Stimulated activated naive CD8-positive, alpha-beta T cell treated with anti-CD3 and anti-CD28 coated beads, Interleukin-15, Interleukin-2, amounts not matched to agents 100 U/mL and 50 U/mL, for 24 hours (primary cell): ENCODE measurements around the gene CDKAL1.

Experiments
- ATAC-seq: fragments of 150-1000 bp; cut with Tn5 transposase; one replicate; pipeline ENCODE4 v1.10.0; 2021
- DNase-seq: peaks from one replicate; pipeline ENCODE4 v3.0.0; 2021

CDKAL1 gene

GRCh38 chr6:20678831-20679352 is 144.6 kb downstream of the CDKAL1 start:
- DNase-seq (no peak), ATAC-seq (no peak)

DNA sequence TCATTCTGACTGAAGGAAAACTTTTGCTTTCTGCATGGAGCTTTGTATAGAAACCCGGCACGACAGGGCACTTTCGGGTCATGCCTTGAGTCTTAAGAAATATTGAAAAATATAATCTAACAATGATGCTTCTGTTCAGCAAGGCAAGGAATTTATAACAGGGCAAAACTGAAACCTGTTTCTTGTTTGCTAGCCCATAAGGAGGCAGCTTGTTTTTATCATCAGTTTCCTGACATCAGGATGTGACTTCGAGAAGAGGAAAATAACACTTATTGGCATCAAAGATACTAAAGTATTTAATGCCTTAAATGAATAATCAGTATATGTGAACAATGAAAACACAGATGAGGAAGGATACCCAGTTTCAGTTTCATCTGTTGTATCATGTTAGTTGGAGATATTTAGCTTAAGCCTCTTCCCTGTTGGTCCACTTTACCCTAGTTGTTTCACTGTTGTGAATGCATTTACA is 146.5 kb downstream of the CDKAL1 start:
- DNase-seq (no peak), ATAC-seq (peak; percentile 68)

DNA sequence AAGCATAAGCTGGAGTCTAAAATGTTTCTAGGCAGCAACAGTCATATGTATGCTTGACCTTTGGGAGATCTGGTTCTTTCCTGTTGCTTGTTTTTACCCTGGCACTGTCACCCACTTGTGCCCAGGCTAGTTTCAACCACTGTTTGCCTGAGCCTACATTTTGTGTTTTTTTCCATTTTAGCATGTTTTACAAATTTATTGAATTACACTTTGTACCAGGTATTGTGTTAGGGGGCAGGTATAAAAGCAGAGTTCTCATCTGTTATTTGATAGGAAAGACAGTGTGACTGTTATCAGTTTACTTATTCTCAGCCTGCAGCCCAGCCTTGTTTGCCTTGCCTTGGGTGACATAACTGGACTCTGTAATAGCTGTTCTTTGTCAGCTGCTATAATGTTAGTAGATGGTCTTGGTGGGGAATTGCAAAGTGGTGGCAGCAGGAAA is 147.0 kb downstream of the CDKAL1 start:
- ATAC-seq (peak; percentile 81), DNase-seq (no peak)

DNA sequence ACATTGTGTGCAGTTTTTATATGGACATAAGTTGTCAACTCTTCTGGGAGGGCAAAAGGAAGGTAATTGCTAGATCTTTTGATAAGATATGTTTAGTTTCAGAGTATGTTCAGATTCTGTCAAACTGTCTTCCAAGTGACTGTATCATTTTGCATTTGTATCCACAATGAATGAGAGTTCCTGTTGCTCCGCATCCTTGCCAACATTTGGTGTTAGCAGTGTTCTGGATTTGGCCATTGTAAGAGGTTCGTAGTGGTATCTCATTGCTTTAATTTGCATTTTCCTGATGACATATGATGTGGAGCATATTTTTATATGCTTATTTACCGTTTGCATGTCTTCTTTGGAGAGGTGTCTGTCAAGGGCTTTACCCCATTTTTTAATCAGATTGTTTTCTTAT is 150.2 kb downstream of the CDKAL1 start:
- ATAC-seq = no peak
- no peak for DNase-seq

- DNase-seq (no peak), ATAC-seq (no peak)
Observed at GRCh38 chr6:20686142-20686541, 151.9 kb downstream of the CDKAL1 start.

GRCh38 chr6:20687494-20687893 is 153.2 kb downstream of the CDKAL1 start:
- DNase-seq = no peak
- no peak for ATAC-seq

DNA sequence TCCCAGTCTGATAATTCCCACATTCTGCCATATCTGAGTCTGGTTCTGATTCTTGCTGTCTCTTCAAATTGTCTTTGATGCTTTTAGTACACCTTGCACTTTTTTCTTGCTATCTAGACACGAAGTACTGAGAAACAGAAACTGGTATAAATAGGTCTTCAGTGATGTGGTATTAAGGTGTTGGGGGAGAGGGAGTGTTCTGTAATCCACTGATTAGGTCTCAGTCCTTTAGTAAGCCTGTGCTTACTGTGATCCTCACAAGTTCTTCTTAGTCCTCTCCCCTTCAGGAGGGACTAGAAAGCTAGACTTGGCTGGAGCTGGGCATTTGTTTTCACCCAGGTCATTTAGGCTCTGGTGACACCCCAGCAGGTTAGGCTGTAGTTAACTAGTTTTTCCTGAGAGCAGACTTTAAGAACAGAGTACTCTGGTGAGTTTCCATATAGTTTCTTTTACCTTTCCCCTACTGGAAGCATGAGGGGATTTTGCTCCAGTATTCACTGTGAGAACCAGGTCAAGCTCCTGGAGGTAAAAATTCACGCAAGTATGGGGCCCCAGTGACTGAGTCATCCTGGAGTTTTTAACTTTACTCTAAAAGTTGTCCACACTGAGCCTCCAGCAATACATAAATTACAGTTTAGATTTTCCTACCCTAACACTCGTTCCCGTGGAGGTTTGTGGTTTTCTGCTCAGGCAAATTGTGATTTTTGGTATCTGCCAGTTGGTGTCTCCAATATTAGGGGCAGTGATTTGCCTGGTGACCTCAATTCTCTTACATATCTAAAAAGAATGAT is 154.6 kb downstream of the CDKAL1 start:
- no peak for DNase-seq

GRCh38 chr6:20691185-20691584 is 156.9 kb downstream of the CDKAL1 start:
- ATAC-seq (no peak), DNase-seq (no peak)

More for the DNA sequence above, 154.6 kb downstream of the CDKAL1 start:
- ATAC-seq = peak; percentile 71

DNA sequence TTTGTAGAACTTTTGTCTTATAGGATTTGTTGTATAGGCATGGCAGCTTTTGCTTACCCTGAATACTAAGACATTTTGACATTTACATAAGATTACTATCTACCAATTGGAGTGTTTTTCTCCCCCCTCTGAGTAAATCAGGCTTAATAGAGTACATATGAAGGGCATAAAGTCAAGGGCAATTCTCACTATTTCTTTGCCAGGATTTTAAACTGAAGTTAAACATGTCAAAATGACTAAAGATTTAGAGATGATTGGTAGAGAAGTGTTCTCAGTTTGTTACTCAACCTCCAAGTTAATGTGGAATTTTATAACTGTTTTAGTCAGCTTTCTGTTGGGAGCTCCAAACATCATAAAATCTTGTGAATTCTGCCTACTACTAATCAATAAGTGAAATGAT is 157.8 kb downstream of the CDKAL1 start:
- no peak for ATAC-seq
- no peak for DNase-seq

DNA sequence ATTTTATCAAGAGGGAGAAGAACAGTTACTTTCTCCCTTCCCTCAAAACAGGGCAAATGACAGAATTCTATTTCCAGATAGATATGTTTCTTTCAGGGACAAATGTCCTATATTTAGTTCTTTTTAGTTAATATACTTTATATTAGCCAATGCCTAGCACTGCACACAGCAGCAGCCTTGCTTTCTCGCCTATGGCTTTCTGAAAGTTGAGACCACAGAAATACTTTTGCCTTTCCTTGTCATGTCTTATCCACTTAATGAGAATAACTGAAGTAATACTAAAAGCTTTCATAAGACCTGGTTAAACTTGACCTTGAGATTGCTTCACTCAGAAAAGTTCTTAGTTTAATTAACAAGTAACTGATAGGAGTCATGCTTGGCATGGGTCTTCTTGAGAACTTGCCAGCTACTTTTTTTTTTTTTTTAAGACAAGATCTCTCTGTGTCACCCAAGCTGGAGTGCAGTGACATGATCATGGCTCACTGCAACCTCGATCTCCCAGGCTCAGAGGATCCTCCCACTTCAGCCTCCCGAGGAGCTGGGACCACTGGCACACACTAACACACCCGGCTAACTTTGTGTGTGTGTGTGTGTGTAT is 159.3 kb downstream of the CDKAL1 start:
- DNase-seq (no peak), ATAC-seq (no peak)

DNA sequence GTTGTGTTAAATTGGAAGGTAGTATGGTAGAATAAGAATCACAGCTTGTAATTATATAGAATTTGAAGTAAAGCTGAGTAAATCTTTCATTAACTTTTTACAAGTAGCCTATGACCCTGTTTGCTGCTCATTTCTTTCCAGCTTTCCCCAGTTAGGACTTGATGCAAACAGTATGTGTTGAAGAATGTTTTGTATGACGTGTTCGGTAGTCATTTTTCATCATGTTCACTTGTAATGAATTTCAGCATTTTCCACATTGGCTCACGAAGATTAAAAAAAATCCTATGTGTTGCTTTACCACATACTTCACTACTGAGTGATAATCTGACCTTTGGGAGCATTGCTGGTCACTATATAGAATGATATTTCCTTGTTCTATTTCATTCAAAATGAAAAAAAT is 162.4 kb downstream of the CDKAL1 start:
- ATAC-seq = no peak
- no peak for DNase-seq

GRCh38 chr6:20698675-20699074 is 164.4 kb downstream of the CDKAL1 start:
- DNase-seq (no peak), ATAC-seq (peak; percentile 66)

- no peak for DNase-seq
- no peak for ATAC-seq
Observed at GRCh38 chr6:20699402-20699801, 165.1 kb downstream of the CDKAL1 start.

- DNase-seq (no peak), ATAC-seq (no peak)
Observed at GRCh38 chr6:20700375-20700774, 166.1 kb downstream of the CDKAL1 start.

DNA sequence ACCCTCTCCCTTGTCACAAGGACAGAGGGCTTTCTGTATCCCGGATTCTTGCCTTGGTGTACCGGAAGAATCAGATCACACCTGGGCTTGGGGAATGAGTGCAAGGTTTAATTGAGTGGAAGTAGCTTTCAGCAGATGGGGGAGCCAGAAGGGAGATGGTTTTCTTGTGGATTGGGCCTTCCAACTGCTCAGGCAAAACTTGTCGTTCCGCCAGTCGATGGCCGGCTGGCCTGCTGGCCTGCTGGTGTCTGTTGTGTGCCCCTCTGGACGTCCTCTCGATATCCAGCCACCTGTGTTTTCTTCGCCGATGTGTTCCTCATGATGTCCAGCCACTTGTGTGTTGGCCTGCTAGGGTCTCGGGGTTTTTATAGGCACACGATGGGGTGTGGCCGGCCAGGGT is 168.1 kb downstream of the CDKAL1 start:
- no peak for DNase-seq
- no peak for ATAC-seq

GRCh38 chr6:20703049-20703448 is 168.8 kb downstream of the CDKAL1 start:
- ATAC-seq = no peak
- no peak for DNase-seq

- DNase-seq (no peak), ATAC-seq (no peak)
Observed at GRCh38 chr6:20704325-20705025, 170.2 kb downstream of the CDKAL1 start.

DNA sequence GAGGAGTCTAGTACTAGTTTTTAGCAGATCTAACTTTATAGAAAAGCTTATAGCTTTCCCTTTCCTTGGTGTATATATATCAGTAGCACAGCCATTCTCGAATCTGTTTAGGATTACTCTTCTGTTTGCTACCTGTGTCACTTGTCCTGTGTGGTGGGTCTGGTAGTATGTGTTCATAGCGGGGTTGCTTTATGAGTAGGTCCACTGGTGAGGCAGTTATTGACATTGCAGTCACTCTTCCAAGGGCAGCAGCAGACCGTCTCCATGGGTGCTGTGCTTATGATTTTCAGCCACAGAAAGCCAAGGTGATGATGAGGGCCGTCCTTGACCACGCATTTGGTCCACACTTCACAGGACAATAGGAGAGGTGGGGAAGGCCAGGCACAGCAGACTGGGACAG is 171.5 kb downstream of the CDKAL1 start:
- ATAC-seq = peak; percentile 42

GRCh38 chr6:20706238-20706938 is 172.1 kb downstream of the CDKAL1 start:
- DNase-seq (no peak), ATAC-seq (peak; percentile 47)

More for the DNA sequence above, 171.5 kb downstream of the CDKAL1 start:
- no peak for DNase-seq

DNA sequence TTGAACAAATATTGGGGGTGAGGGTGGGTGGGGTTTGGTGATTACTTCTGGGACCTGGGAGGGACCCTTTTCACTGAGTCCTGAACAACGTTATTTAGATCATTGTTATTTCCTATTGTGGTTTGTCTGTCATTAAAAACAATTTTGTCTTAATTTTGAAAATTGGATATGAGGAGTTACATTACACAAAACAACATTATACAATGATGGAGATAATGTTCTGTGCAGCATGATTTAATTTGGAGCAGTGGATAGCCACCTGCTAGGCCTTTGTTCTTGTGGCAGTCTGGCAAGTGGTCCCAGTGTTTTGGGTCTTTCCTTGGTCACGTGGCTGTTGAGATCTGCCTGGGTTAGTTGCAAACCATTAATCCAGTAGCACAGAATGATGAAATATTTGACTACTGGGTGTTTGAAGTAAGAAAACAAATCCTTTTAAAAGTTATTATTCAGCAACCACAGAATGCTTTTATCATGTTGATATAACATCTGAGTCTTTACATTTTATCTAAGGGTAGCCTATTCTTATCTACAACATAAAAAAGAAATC is 172.8 kb downstream of the CDKAL1 start:
- DNase-seq (no peak), ATAC-seq (no peak)

- DNase-seq (no peak), ATAC-seq (no peak)
Observed at GRCh38 chr6:20707870-20708269, 173.6 kb downstream of the CDKAL1 start.
